Measurements from ENCODE around the gene ARSG.

ARSG gene

GRCh38 chr17:68445671-68446070 is 154.4 kb downstream of the ARSG start:
- TF ChIP-seq, protein P1, sequence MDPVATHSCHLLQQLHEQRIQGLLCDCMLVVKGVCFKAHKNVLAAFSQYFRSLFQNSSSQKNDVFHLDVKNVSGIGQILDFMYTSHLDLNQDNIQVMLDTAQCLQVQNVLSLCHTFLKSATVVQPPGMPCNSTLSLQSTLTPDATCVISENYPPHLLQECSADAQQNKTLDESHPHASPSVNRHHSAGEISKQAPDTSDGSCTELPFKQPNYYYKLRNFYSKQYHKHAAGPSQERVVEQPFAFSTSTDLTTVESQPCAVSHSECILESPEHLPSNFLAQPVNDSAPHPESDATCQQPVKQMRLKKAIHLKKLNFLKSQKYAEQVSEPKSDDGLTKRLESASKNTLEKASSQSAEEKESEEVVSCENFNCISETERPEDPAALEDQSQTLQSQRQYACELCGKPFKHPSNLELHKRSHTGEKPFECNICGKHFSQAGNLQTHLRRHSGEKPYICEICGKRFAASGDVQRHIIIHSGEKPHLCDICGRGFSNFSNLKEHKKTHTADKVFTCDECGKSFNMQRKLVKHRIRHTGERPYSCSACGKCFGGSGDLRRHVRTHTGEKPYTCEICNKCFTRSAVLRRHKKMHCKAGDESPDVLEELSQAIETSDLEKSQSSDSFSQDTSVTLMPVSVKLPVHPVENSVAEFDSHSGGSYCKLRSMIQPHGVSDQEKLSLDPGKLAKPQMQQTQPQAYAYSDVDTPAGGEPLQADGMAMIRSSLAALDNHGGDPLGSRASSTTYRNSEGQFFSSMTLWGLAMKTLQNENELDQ (tag by site-specific recombination; IDR thresholded peaks at IDR 0.05; ENCODE audit: low read depth): no peak
- no peak for TF ChIP-seq ZNF626 (tag by site-specific recombination; IDR thresholded peaks at IDR 0.05)
- TF ChIP-seq ZNF843 (tag by site-specific recombination; IDR thresholded peaks at IDR 0.05): no peak
- TF ChIP-seq SP3 (tag by site-specific recombination; IDR thresholded peaks at IDR 0.05): no peak
- TF ChIP-seq ZNF776 (tag by site-specific recombination; IDR thresholded peaks at IDR 0.05; ENCODE audit: borderline replicate concordance): no peak
- TF ChIP-seq, protein P2, sequence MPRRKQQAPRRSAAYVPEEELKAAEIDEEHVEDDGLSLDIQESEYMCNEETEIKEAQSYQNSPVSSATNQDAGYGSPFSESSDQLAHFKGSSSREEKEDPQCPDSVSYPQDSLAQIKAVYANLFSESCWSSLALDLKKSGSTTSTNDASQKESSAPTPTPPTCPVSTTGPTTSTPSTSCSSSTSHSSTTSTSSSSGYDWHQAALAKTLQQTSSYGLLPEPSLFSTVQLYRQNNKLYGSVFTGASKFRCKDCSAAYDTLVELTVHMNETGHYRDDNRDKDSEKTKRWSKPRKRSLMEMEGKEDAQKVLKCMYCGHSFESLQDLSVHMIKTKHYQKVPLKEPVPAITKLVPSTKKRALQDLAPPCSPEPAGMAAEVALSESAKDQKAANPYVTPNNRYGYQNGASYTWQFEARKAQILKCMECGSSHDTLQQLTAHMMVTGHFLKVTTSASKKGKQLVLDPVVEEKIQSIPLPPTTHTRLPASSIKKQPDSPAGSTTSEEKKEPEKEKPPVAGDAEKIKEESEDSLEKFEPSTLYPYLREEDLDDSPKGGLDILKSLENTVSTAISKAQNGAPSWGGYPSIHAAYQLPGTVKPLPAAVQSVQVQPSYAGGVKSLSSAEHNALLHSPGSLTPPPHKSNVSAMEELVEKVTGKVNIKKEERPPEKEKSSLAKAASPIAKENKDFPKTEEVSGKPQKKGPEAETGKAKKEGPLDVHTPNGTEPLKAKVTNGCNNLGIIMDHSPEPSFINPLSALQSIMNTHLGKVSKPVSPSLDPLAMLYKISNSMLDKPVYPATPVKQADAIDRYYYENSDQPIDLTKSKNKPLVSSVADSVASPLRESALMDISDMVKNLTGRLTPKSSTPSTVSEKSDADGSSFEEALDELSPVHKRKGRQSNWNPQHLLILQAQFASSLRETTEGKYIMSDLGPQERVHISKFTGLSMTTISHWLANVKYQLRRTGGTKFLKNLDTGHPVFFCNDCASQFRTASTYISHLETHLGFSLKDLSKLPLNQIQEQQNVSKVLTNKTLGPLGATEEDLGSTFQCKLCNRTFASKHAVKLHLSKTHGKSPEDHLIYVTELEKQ (tag by site-specific recombination; IDR thresholded peaks at IDR 0.05; ENCODE audit: borderline replicate concordance): no peak
- no peak for TF ChIP-seq MZF1 (tag by site-specific recombination; IDR thresholded peaks at IDR 0.05; ENCODE audit: borderline replicate concordance)
- TF ChIP-seq ZNF548 (tag by site-specific recombination; IDR thresholded peaks at IDR 0.05): no peak
- no peak for TF ChIP-seq ZNF792 (tag by site-specific recombination; IDR thresholded peaks at IDR 0.05)
- TF ChIP-seq GLI4 (tag by site-specific recombination; IDR thresholded peaks at IDR 0.05): no peak
- Histone ChIP-seq H3K4me1 (ENCODE audit: control insufficient read depth, insufficient read depth, low read length) (peaks cover 9% of the 10 kb centered on the region), H3K36me3 (ENCODE audit: control insufficient read depth in 2 of 2, insufficient read depth in 1 of 2, low read length in 2 of 2) (peaks cover 0 to 3% of the 10 kb centered on the region in 2 experiments; a peak in 1 of 3 replicates), H3K9me3 (ENCODE audit: control insufficient read depth, insufficient read depth, low read depth, low read length) (no peaks in the 10 kb centered on the region), H3K4me3 (ENCODE audit: low read depth, low read length) (no peak overlapping the region), H3K27ac (ENCODE audit: extremely low read depth, low read depth, low read length) (no peak overlapping the region)
- CTCF ChIA-PET: interaction anchor here (1.1 to 2.2 kb wide), 4 partner anchors 10 to 47 kb away, joined by 3 to 11 read pairs (median 6); no protein-coding TSS in a partner anchor
- POLR2A ChIA-PET: no interaction called here

- no peak overlapping the region for H3K27ac ChIP-seq (ENCODE audit: extremely low read depth, low read depth, low read length)
- H3K4me1 ChIP-seq (ENCODE audit: control insufficient read depth, insufficient read depth, low read length): no peaks in the 10 kb centered on the region
- ChIA-PET CTCF (interaction anchor here (0.6 to 2.2 kb wide), 7 partner anchors 9 to 455 kb away, joined by 3 to 11 read pairs (median 4); no protein-coding TSS in a partner anchor), POLR2A (no interaction called here)
- no peak overlapping the region for H3K4me3 ChIP-seq (ENCODE audit: low read depth, low read length)
- TF ChIP-seq ZNF174 (tag by site-specific recombination; IDR thresholded peaks at IDR 0.05): no peak
- no peak for TF ChIP-seq ZNF785 (tag by site-specific recombination; IDR thresholded peaks at IDR 0.05)
- TF ChIP-seq ZNF660 (tag by site-specific recombination; IDR thresholded peaks at IDR 0.05): no peak
- TF ChIP-seq, protein P3, sequence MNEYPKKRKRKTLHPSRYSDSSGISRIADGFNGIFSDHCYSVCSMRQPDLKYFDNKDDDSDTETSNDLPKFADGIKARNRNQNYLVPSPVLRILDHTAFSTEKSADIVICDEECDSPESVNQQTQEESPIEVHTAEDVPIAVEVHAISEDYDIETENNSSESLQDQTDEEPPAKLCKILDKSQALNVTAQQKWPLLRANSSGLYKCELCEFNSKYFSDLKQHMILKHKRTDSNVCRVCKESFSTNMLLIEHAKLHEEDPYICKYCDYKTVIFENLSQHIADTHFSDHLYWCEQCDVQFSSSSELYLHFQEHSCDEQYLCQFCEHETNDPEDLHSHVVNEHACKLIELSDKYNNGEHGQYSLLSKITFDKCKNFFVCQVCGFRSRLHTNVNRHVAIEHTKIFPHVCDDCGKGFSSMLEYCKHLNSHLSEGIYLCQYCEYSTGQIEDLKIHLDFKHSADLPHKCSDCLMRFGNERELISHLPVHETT (tag by site-specific recombination; IDR thresholded peaks at IDR 0.05): no peak
- TF ChIP-seq, protein P4, sequence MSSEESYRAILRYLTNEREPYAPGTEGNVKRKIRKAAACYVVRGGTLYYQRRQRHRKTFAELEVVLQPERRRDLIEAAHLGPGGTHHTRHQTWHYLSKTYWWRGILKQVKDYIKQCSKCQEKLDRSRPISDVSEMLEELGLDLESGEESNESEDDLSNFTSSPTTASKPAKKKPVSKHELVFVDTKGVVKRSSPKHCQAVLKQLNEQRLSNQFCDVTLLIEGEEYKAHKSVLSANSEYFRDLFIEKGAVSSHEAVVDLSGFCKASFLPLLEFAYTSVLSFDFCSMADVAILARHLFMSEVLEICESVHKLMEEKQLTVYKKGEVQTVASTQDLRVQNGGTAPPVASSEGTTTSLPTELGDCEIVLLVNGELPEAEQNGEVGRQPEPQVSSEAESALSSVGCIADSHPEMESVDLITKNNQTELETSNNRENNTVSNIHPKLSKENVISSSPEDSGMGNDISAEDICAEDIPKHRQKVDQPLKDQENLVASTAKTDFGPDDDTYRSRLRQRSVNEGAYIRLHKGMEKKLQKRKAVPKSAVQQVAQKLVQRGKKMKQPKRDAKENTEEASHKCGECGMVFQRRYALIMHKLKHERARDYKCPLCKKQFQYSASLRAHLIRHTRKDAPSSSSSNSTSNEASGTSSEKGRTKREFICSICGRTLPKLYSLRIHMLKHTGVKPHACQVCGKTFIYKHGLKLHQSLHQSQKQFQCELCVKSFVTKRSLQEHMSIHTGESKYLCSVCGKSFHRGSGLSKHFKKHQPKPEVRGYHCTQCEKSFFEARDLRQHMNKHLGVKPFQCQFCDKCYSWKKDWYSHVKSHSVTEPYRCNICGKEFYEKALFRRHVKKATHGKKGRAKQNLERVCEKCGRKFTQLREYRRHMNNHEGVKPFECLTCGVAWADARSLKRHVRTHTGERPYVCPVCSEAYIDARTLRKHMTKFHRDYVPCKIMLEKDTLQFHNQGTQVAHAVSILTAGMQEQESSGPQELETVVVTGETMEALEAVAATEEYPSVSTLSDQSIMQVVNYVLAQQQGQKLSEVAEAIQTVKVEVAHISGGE (tag by site-specific recombination; conservative IDR thresholded peaks at IDR 0.05; ENCODE audit: low read depth): no peak
- TF ChIP-seq ZNF398 (tag by site-specific recombination; IDR thresholded peaks at IDR 0.05): no peak
- no peak for TF ChIP-seq ZBTB21 (tag by site-specific recombination; IDR thresholded peaks at IDR 0.05)
- no peak for TF ChIP-seq ZNF169 (tag by site-specific recombination; IDR thresholded peaks at IDR 0.05)
- no peak for TF ChIP-seq SETDB1 (IDR thresholded peaks at IDR 0.05; ENCODE audit: insufficient read length, low read length)
- H3K36me3 ChIP-seq (ENCODE audit: control insufficient read depth in 2 of 2, insufficient read depth in 1 of 2, low read length in 2 of 2): peaks cover 0 to 3% of the 10 kb centered on the region in 2 experiments; a peak in 1 of 3 replicates
- H3K9me3 ChIP-seq (ENCODE audit: control insufficient read depth, insufficient read depth, low read depth, low read length): no peaks in the 10 kb centered on the region
Observed at GRCh38 chr17:68446626-68447041, 155.3 kb downstream of the ARSG start.
